HG02588 (cell line): ENCODE measurements around the gene MLLT11.
"Not testable (repeated sequence)": the region's sequence is repeated elsewhere in the genome, so short reads cannot be mapped to it uniquely, and the experiment has no call there.

Experiments used
- ATAC-seq: cut with Tn5 transposase; IDR thresholded peaks from one replicate; pipeline ENCODE4 v1.9.1; 2021; ENCODE audit warnings: mild to moderate bottlenecking, moderate library complexity; ENCODE audit not compliant: unreplicated experiment

MLLT11 gene

GRCh38 chr1:151055581-151055980 is 4.6 kb upstream of the MLLT11 start:
- ATAC-seq: no peak

GRCh38 chr1:151056149-151056548 is 4.0 kb upstream of the MLLT11 start:
- no peak for ATAC-seq

DNA sequence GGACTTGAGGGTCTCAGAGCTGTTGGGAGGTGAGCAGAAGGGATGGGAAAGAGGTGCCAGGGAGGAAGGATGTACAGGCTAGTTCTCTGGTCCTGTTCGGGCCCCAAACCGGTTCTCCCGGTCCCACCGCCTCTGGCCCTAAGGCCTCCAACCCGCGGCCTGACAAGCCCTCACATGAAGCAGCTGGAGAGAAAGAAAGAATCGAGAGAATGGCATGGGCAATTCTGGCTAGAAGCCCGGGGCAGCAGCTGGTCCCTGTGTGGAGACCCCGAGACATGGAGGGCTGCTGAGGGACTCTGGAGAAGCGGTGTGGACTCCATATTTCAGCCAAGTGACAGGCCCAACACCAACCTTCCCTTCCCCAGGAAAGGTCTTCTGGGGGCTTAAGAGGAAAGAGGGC is 1.5 kb upstream of the MLLT11 start:
- ATAC-seq: no peak

DNA sequence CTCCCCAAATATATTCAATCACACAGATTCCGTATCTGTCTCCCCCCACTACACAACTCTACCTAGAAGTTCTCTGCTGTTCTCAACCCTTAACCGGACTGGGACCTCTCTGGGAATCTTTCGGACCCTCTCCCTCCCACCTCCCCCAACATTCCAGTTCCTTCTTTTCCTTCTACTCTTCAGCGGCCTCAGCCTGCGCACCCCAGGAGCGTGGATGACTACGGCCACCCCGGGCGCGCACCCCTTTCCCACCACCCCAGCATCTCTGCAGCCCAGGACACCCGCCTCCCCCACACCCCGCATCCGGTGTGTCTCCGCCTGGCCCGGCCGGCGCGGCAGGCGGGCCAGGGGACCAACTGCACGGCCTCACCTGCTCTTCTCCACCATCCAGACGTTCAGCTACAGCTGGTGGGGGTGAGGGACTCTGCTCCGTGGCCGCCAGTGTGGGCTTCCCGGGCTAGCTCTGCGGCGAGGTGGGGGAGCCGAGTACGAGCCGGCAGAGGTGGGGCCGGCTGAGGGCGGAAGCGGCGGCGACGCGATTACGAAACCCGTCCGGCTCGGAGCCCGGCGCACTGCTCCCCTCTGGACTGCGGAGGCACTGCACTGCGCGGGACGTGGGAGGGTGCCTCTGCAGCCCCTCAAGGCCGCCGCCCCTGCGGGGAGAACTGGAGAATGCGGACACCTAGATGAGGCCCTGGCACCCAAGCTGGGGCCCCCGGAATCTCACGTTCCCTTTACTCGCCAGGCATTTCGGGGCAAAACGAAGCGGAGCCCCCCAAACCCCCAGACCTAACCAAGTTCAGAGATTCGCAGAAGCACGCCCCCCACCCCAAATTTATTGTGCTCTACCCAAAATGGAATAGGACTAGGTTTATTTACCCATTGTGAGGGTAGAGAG is 839 bp upstream of the MLLT11 start, which contains the start of gene CDC42SE1:
Gene CDC42SE1, minus strand, starts transcription at position 514 of the 898 bp plus-strand sequence. CDS start 3,892 bp downstream, outside the sequence.
- ATAC-seq: peak; percentile 72

DNA sequence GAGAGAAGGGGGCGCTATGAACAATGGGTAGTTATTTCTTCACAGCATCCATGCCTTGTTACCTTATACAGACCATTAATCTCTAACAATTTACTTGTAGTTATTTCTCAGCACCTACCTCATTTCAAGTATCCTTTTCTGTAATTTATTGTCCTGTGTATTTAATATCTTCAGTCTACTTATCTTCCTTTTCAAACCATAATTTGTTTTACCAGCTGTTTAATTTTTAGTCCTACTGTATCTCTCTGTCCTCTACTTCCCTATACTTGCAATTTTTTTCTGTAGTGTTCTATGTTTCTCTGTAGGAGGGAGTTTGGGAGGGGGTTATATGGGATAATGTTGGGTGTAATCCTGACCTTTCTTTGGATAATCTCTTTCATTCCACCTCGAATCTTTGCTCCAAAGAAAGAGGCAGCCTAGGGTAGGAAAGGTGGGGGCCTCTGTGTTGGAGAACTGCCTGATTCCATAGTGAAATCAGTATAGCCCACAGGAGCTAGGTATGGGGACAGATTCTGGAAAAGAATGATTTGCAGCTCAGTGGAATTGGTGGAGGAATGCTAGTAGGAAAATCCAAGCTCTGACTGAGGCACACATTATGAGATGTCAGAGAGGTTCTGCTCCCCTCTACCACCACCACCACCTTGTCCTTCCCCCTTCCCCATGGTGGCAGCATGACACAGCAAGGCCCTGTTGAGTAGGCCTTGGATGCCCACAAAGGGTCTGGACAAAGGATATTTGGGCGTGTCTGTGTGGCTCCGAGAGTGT is 642 bp downstream of the MLLT11 start:
- no peak for ATAC-seq

DNA sequence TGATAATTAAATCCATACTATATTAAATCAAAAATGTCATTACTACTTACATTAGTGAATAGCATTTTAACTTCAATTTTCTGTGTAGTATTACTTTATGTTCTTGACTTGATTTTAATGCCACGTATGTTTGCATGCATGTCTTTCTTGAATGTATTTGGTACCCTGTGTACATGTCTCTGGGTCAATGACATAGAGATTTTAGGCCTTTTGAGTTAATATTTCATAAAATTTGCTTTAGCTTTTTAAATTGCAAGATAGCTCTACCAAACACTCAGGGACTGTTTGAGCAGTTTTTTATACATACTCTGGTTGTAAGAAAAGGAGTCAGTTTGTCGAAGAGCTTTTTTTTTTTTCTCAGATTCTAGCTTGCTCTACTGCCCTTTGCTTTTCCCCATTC is 1.5 kb downstream of the MLLT11 start:
- ATAC-seq: no peak

- no peak for ATAC-seq
Observed at GRCh38 chr1:151062741-151063371, 2.7 kb downstream of the MLLT11 start.

GRCh38 chr1:151065089-151065645 is 5.0 kb downstream of the MLLT11 start:
- no peak for ATAC-seq

GRCh38 chr1:151067185-151067584 is 7.0 kb downstream of the MLLT11 start:
- no peak for ATAC-seq

DNA sequence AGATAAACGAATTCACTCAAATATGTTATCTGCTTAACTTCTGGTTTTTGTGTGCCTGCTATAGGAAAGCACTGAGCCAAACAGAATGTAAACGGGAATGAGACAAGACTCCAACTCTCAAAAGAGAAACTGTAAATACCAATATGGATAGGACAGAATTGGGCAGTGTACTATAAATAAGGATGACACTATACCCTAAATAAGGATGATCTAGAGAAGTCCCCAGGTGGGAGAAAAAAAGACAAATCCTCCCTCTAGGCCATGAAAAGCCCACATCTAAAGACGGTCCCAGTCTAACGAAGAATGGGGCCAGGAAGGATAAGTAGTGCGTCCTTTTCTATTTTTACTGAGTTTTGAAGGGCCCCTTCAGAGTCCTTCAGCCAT is 8.9 kb downstream of the MLLT11 start:
- no peak for ATAC-seq

DNA sequence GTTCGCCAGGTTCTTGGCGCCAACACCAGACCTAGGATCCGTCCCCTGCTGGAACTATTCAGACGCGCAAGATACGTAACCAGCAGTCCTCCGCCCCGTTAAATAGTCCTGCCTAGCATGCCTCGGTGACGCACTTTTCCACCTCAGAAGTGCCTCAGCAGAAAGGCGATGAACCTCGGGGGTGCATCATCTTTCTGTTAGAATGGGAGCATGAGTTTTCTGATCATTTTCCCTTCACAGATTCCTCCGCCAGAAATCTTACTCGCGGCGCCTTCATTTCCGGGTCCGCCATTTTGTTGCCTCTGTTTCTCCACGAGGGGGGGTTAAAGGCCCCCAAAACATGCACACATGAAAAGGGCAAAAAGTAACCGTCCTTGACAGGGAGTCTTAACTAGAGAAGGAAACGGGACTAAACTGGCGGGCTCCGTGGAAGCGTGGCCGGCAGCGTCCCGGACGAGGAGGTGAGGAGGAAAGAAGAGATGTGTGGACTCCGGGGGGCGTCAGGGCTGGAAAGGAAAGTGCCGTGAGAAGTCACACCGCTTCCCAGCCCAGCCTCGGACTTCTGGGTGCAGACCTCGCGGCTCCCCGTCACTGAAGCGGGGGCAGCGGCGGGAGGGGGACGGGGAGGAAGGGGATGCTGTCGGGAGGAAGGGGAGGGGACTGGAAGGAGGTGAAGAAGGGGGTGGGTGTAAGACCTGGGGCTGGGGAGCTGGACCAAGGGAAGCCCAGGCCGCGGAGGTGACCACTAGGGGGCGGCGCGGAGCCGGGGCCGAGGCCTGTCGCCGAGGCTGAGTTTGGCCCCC is 10.5 kb downstream of the MLLT11 start, which contains the start of gene GABPB2:
Gene GABPB2, plus strand, starts transcription at position 288 of the 803 bp plus-strand sequence. CDS start 17,429 bp downstream, outside the sequence.
- peak; percentile 61 for ATAC-seq

GRCh38 chr1:151072224-151072623 is 12.0 kb downstream of the MLLT11 start:
- ATAC-seq: no peak

DNA sequence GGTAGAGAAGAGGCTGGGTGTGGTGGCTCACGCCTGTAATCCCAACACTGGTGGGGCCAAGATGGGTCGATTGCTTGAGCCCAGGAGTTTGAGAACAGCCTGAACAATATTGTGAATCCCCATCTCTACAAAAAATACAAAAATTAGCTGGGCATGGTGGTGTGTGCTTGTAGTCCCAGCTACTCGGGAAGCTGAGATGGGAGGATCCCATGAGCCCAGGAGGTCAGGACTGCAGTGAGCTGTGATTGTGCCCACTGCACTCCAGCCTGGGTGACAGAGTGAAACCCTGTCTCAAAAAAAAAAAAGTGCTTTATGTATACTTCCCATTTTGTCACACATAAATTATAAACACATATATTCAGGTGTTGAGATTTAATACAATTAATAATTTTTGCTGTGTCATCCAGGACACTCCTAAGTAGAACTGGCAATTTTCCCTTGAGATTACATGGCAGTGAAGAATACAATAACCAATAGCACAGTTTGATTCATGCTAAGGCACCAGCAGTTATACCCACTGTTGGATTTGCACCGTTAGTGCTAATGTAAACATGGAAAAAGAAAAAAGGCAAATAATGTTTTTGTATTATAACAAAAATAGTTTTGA is 25.9 kb downstream of the MLLT11 start:
- no peak for ATAC-seq

- ATAC-seq: not testable (repeated sequence)
Observed at GRCh38 chr1:151097426-151097825, 37.2 kb downstream of the MLLT11 start.

DNA sequence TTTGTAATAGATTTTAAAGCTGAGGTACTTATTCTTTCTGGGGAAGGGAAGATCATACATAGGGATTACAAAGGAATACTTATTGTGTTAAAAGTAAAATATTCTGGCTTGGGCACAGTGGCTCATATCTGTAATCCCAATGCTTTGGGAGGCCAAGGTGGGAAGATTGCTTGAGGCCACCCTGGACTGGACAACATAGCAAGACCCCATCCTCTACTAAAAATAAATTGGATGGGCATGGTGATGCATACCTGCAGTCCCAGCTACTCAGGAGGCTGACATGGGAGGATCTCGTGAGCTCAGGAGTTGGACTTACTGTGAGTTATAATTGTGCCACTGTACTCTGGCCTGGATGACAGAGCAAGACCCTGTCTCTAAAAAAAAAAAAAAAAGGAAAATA is 37.9 kb downstream of the MLLT11 start:
- ATAC-seq: no peak

DNA sequence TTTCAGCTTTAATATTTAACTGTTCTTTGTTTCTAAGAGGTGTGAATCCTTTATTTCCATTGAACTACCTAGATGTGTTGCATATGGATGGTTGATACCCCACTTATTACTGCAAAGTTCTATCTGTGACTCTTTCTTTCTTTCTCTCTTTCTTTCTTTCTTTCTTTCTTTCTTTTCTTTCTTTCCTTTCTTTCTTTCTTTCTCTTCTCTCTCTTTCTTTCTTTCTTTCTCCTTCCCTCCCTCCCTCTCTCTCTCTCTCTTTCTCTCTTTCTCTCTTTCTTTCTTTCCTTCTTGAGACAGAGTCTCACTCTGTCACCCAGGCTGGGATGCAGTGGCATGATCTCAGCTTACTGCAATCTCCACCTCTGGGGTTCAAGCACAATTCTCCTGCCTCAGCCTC is 44.4 kb downstream of the MLLT11 start:
- ATAC-seq: no peak

- ATAC-seq: no peak
Observed at GRCh38 chr1:151106894-151107293, 46.7 kb downstream of the MLLT11 start.

GRCh38 chr1:151108331-151108730 is 48.1 kb downstream of the MLLT11 start:
- ATAC-seq: no peak

- ATAC-seq: no peak
Observed at GRCh38 chr1:151113877-151114276, 53.7 kb downstream of the MLLT11 start.
